GM23338 (cell line): ENCODE measurements around the gene CMSS1. TPM values are rescaled to one million over a fixed set of nuclear protein-coding genes. Genes with fewer than 3 reads are reported as not detected.

Source experiments
- ATAC-seq: fragments of 200-7000 bp; cut with Tn5 transposase; 3 replicates; pipeline ENCODE4 v1.9.1; 2020
- DNase-seq: peaks from one replicate; pipeline ENCODE4 v3.0.0-alpha.2; 2015; ENCODE audit warnings: low spot score
- H2AFZ ChIP-seq: fragments of 200-600 bp; sonication (generic); 2 replicates; pipeline ENCODE4 v1.8.0; 2016; ENCODE audit warnings: antibody characterized with exemption, mild to moderate bottlenecking, moderate library complexity
- H3F3A ChIP-seq: fragments of 200-600 bp; sonication (generic); replicated peaks from 2 replicates; pipeline ENCODE4 v1.8.0; 2017; ENCODE audit warnings: antibody characterized with exemption, mixed run types, low read depth
- H3K27ac ChIP-seq: fragments of 200-600 bp; sonication (generic); 2 replicates; pipeline ENCODE4 v1.6.1; 2016; ENCODE audit warnings: low read depth
- H3K27me3 ChIP-seq: fragments of 200-600 bp; sonication (generic); 2 replicates; pipeline ENCODE4 v1.8.0; 2016; ENCODE audit warnings: mild to moderate bottlenecking, mixed run types, moderate library complexity; ENCODE audit not compliant: insufficient read depth
- H3K36me3 ChIP-seq: fragments of 200-600 bp; sonication (generic); 2 replicates; pipeline ENCODE4 v1.8.0; 2016; ENCODE audit warnings: mild to moderate bottlenecking; ENCODE audit not compliant: insufficient read depth
- H3K4me1 ChIP-seq: fragments of 200-600 bp; sonication (generic); 2 replicates; pipeline ENCODE4 v1.8.0; 2016; ENCODE audit warnings: mild to moderate bottlenecking, moderate library complexity; ENCODE audit not compliant: insufficient read depth
- H3K4me2 ChIP-seq: fragments of 200-600 bp; sonication (generic); 2 replicates; pipeline ENCODE4 v1.7.1; 2017; ENCODE audit warnings: mixed run types
- H3K4me3 ChIP-seq: fragments of 200-600 bp; sonication (generic); 2 replicates; pipeline ENCODE4 v1.6.1; 2016; ENCODE audit warnings: mixed run types
- H3K79me2 ChIP-seq: fragments of 200-600 bp; sonication (generic); replicated peaks from 2 replicates; pipeline ENCODE4 v1.8.0; 2017; ENCODE audit warnings: mild to moderate bottlenecking; ENCODE audit not compliant: insufficient read depth
- H3K9me2 ChIP-seq: fragments of 200-600 bp; sonication (generic); 2 replicates; pipeline ENCODE4 v1.8.0; 2017; ENCODE audit not compliant: insufficient read depth
- H4K20me1 ChIP-seq: fragments of 200-600 bp; sonication (generic); replicated peaks from 2 replicates; pipeline ENCODE4 v1.8.0; 2017; ENCODE audit warnings: mild to moderate bottlenecking; ENCODE audit not compliant: insufficient read depth
- H3K27ac Mint-ChIP-seq: 2 replicates; pipeline ENCODE4 v1.8.0; 2020; ENCODE audit warnings: inconsistent platforms, mild to moderate bottlenecking, moderate library complexity, mixed read lengths
- H3K27me3 Mint-ChIP-seq: 3 replicates; pipeline ENCODE4 v1.8.0; 2022; ENCODE audit warnings: low read depth, mild to moderate bottlenecking, moderate library complexity, mixed read lengths, inconsistent platforms; ENCODE audit not compliant: insufficient read depth, poor library complexity
- H3K36me3 Mint-ChIP-seq: 3 replicates; pipeline ENCODE4 v1.8.0; 2021; ENCODE audit warnings: low read depth, mild to moderate bottlenecking, inconsistent platforms, moderate library complexity, mixed read lengths
- H3K4me1 Mint-ChIP-seq: 3 replicates; pipeline ENCODE4 v1.8.0; 2020; ENCODE audit warnings: mild to moderate bottlenecking, inconsistent platforms, mixed read lengths
- H3K4me3 Mint-ChIP-seq: 3 replicates; pipeline ENCODE4 v1.8.0; 2021; ENCODE audit warnings: moderate library complexity, mild to moderate bottlenecking, inconsistent platforms, mixed read lengths
- H3K9me3 Mint-ChIP-seq: 3 replicates; pipeline ENCODE4 v1.8.0; 2020; ENCODE audit warnings: moderate library complexity, mild to moderate bottlenecking, inconsistent platforms, mixed read lengths
- CREB1 ChIP-seq: fragments of 250-450 bp; sonication (Bioruptor Pico); IDR thresholded peaks from 2 replicates; pipeline ENCODE4 v1.5.0; 2020; ENCODE audit warnings: low read depth, mild to moderate bottlenecking, moderate library complexity
- ETS1 ChIP-seq: IDR thresholded peaks from 2 replicates; pipeline ENCODE4 v1.6.1; 2016; ENCODE audit warnings: antibody characterized with exemption
- EZH2 ChIP-seq: fragments of 200-600 bp; sonication (generic); IDR thresholded peaks from one replicate; pipeline ENCODE4 v1.8.0; 2017; ENCODE audit warnings: antibody characterized with exemption, mild to moderate bottlenecking, low read depth; ENCODE audit not compliant: unreplicated experiment
- EZH2phosphoT487 ChIP-seq: fragments of 200-600 bp; sonication (generic); IDR thresholded peaks from one replicate; pipeline ENCODE4 v1.8.1; 2018; ENCODE audit warnings: antibody characterized with exemption; ENCODE audit not compliant: unreplicated experiment
- JUNB ChIP-seq: IDR thresholded peaks from one replicate; pipeline ENCODE4 v1.6.1; 2016; ENCODE audit warnings: antibody characterized with exemption; ENCODE audit not compliant: unreplicated experiment
- NANOG ChIP-seq: IDR thresholded peaks from 2 replicates; pipeline ENCODE4 v1.6.1; 2016; ENCODE audit warnings: antibody characterized with exemption, borderline replicate concordance
- POLR2AphosphoS5 ChIP-seq: IDR thresholded peaks from 2 replicates; pipeline ENCODE4 v1.6.1; 2016; ENCODE audit warnings: antibody characterized with exemption, low read depth
- REST ChIP-seq: IDR thresholded peaks from one replicate; pipeline ENCODE4 v1.6.1; 2018; ENCODE audit warnings: antibody characterized with exemption; ENCODE audit not compliant: unreplicated experiment
- STAT1 ChIP-seq: IDR thresholded peaks from one replicate; pipeline ENCODE4 v1.6.1; 2016; ENCODE audit warnings: antibody characterized with exemption; ENCODE audit not compliant: unreplicated experiment
- ZNF114 ChIP-seq: fragments of 250-450 bp; sonication (Bioruptor Pico); IDR thresholded peaks from 2 replicates; pipeline ENCODE4 v1.5.0; 2020; ENCODE audit warnings: mild to moderate bottlenecking, moderate library complexity
- ZNF331 ChIP-seq: fragments of 250-450 bp; sonication (Bioruptor Pico); IDR thresholded peaks from 2 replicates; pipeline ENCODE4 v1.5.0; 2020; ENCODE audit warnings: low read depth, mild to moderate bottlenecking, moderate library complexity
- ZNF462 ChIP-seq: fragments of 250-450 bp; sonication (Bioruptor Pico); IDR thresholded peaks from 2 replicates; pipeline ENCODE4 v1.5.0; 2020; ENCODE audit warnings: mild to moderate bottlenecking, moderate library complexity
- polyA plus RNA-seq: library from polyadenylated mRNA; unstranded; fragments of >200 nt; fragmentation: Nextera tagmentation; extraction: Ambion mirVana; gene quantifications from 2 replicates; pipeline ENCODE4 v1.2.1, GENCODE V29; 2016
- total RNA-seq: library from RNA; depleted of rRNA; stranded (reverse); fragments of >200 nt; shearing (Covaris generic); gene quantifications from 2 replicates; pipeline ENCODE4 v1.2.3, GENCODE V29; 2014
- TF ChIP-seq, protein P1 (sequence below), 2 experiments: fragments of 200-600 bp in 1 of 2; sonication (generic) in 1 of 2; conservative IDR thresholded peaks; 2 replicates each; pipeline versions ENCODE4 v1.5.1 to v1.6.1; 2016 to 2017; ENCODE audit warnings: antibody characterized with exemption in 2 of 2, low read depth in 2 of 2, mild to moderate bottlenecking in 2 of 2, moderate library complexity in 1 of 2

Gene CMSS1
- total and polyA plus RNA-seq, 2 experiments from 2014 or later = 39.4 to 187 TPM

- Histone ChIP-seq H3F3A (no peaks in the 10 kb centered on the region), H4K20me1 (no peaks in the 10 kb centered on the region), H3K79me2 (no peaks in the 10 kb centered on the region; the same call in 1 of the 2 replicates), H3K4me3 (no peak overlapping the region), H2AFZ (no peak overlapping the region), H3K27me3 (no peaks in the 10 kb centered on the region), H3K36me3 (no peaks in the 10 kb centered on the region), H3K9me2 (no peaks in the 10 kb centered on the region), H3K27ac (no peak overlapping the region), H3K4me1 (peaks cover 4% of the 10 kb centered on the region; the same call in 1 of the 2 replicates), H3K4me2 (no peak overlapping the region)
- Mint-ChIP-seq H3K27ac (no peak overlapping the region), H3K4me3 (no peak overlapping the region), H3K36me3 (no peaks in the 10 kb centered on the region), H3K27me3 (no peaks in the 10 kb centered on the region), H3K4me1 (peaks cover 3% of the 10 kb centered on the region; the same call in 1 of the 3 replicates), H3K9me3 (no peaks in the 10 kb centered on the region)
- no peak for ATAC-seq
- no peak for TF ChIP-seq EZH2phosphoT487
- TF ChIP-seq STAT1 = no peak
- TF ChIP-seq, protein P1, sequence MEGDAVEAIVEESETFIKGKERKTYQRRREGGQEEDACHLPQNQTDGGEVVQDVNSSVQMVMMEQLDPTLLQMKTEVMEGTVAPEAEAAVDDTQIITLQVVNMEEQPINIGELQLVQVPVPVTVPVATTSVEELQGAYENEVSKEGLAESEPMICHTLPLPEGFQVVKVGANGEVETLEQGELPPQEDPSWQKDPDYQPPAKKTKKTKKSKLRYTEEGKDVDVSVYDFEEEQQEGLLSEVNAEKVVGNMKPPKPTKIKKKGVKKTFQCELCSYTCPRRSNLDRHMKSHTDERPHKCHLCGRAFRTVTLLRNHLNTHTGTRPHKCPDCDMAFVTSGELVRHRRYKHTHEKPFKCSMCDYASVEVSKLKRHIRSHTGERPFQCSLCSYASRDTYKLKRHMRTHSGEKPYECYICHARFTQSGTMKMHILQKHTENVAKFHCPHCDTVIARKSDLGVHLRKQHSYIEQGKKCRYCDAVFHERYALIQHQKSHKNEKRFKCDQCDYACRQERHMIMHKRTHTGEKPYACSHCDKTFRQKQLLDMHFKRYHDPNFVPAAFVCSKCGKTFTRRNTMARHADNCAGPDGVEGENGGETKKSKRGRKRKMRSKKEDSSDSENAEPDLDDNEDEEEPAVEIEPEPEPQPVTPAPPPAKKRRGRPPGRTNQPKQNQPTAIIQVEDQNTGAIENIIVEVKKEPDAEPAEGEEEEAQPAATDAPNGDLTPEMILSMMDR (conservative IDR thresholded peaks at IDR 0.05; ENCODE audit: low read depth in 2 of 2) = no peak
- TF ChIP-seq ZNF462 (CRISPR knock-in tag) = no peak
- TF ChIP-seq EZH2 = no peak
- no peak for TF ChIP-seq ETS1
- TF ChIP-seq CREB1 (CRISPR knock-in tag) = no peak
- TF ChIP-seq ZNF114 (CRISPR knock-in tag) = no peak
- TF ChIP-seq NANOG = no peak
- TF ChIP-seq ZNF331 (CRISPR knock-in tag) = no peak
- TF ChIP-seq REST = no peak
- TF ChIP-seq POLR2AphosphoS5 = no peak
- no peak for TF ChIP-seq JUNB
- no peak for DNase-seq
Measured at GRCh38 chr3:99957151-99957796, 139.6 kb downstream of the CMSS1 start.
